ENCODE results near the gene AP1M2.
"Not testable (repeated sequence)": the region's sequence is repeated elsewhere in the genome, so short reads cannot be mapped to it uniquely, and the experiment has no call there.

Gene AP1M2

DNA sequence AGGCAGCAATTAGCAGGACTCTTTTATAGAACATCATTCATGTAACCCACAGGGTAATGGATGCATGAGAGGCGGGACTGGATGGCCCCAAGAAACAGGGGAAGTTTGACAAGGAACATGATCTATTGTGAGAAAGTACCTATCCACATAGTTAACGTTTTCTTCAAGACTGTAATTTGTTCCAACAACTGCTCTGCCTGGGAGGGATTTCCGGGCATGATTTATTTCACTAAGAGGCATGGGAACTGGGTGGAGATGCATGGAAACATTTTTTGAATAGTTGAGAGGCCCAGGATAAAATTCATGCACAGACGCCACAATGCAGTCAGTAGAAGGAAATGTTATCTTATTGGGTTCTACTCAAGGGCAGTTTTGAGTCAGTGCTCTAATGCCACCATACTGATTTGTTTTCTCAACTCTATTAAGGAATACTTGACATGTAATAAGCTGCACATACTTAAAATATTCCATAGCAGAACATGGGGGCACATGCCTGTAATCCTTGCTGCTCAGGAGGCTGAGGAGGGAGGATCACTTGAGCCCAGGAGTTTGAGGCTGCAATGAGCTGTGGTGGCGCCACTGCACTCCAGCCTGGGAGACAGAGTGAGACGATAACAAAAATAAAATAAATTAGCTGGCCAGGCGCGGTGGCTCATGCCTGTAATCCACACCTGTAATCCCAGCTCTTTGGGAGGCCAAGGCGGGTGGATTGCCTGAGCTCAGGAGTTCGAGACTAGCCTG is 53.3 kb downstream of the AP1M2 start:
- FAIRE-seq: no peak

DNA sequence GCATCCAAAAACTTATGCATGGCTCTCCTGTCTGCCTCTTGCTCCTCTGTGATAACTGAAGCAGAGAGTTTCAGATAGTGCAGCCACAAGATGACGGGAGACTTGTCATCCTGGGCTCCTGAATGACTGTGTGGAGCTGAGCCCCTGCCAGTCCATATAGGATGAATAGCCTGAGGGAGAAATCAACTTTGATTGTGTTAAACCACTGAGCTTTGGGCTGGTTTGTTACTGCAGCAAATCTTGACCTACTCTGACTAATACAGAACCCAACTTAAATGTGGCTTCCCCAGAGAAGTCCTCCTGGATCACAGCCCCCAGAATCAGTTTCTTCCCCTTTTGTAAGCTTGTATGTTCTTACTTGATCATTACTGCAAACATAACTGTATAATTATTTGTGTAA is 54.7 kb downstream of the AP1M2 start:
- FAIRE-seq: no peak

DNA sequence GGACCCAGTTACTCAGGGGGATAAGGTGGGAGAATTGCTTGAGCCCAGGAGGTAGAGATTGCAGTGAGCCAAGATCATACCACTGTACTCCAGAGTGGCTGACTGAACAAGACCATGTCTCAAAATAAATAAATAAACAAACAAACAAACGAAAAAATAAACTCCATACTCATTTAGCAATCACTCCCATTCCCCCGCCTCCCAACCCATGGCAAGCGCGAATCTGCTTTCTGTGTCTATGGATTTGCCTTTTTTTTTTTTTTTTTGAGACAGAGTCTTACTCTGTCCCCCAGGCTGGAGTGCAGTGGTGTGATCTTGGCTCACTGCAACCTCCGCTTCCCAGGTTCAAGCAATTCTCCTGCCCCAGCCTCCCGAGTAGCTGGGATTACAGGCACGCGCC is 60.2 kb downstream of the AP1M2 start:
- FAIRE-seq: not testable (repeated sequence)

GRCh38 chr19:10525636-10526035 is 61.5 kb downstream of the AP1M2 start:
- no peak for FAIRE-seq

- no peak for FAIRE-seq
Observed at GRCh38 chr19:10523135-10523636, 63.9 kb downstream of the AP1M2 start.
